HG03439 (cell line): ENCODE results near the gene GNB1.

ENCODE experiments used
- ATAC-seq: cut with Tn5 transposase; IDR thresholded peaks from one replicate; pipeline ENCODE4 v1.9.1; 2021; ENCODE audit warnings: mild to moderate bottlenecking, moderate library complexity; ENCODE audit not compliant: unreplicated experiment

Gene GNB1

GRCh38 chr1:1768249-1768992 is 122.5 kb downstream of the GNB1 start:
- ATAC-seq, result no peak

DNA sequence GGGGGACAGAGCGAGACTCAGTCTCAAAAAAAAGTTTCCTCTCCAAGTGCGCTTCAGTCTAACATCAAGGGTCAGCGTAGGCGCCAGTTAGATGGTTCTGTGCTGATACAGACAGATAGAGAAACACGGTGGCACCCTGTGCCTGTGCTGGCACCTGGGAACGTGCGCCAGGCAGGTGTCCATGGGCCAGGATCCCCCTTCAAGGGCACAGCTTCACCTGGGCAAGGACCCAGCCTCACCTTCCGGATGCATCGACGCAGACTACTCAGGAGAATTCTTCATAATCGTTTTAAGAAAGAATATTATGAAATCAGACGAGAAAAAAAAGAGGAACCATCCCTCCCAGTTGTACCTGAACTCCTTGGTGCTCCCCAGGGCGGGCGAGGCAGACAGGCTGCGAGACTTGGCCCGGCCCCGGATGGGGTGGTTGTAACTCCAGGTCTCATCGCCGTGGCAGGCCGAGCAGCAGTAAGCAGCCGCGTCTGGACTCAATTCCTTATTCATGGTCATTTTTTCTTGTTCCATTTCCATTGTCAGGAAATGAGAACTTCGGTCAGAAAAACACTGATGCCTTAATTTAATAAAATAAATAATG is 125.9 kb downstream of the GNB1 start:
- no peak for ATAC-seq

DNA sequence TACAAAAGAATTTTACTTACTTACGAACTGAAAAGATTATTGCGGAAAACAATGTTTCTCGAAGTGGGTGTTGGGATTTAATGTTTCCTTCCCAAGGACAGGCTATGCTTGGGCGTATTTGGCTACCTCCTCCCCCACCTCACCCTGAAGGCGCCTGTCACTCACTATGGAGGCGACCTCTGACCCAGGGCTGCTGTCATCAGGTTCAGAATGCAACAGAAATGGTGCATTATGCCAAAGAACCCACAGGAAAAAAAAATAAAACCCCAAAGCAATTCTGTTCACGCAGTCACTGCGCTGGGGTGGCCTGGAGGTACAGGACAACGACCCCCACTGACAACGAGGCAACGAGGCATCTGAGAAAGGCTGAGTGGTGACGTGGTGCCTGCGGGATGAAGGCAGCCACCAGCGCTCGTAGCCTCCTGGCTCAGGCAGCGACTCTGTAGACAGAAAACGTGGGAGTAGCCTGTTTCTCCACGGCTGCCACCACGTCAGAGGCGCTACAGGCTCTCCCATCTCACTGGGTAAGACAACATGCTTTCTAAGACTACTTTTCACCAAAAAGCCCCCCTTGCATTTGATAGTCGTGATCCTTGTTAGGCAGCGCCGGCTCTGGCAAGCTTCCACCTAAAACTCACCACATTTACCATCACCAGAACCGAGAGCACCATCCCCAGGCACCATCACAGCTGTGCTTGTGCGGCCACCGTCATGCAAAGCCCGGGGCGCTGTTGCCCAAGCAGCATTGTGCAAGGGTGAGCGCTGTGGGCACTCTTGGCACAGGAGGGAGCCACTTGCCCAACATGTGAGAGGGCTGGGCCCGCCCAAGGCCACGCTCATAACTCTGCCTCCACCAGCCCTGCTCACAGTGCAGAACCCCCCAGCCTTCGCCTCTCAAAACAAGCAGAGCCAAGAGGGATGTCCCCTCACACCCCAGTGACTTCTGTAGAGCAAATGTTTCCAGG is 126.9 kb downstream of the GNB1 start:
- ATAC-seq, result no peak

- no peak for ATAC-seq
Observed at GRCh38 chr1:1761504-1762376, 129.1 kb downstream of the GNB1 start.

DNA sequence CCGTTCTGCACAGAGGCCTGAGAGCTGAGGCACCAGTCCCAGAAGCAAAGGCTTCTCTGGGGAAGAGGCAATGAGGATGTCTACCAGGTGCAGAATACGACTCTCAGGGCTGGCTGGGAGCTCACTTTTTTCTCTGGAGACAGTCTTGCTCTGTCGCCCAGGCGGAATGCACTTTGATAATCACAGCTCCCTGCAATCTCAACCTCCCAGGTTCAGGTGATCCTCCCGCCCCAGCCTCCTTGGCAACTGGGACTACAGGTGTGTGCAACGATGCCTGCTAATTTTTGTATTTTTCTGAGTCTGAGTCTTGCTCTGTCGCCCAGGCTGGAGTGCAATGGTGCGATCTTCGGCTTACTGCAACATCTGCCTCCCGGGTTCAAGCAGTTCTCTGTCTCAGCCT is 130.2 kb downstream of the GNB1 start:
- ATAC-seq, result no peak

- ATAC-seq, result no peak
Observed at GRCh38 chr1:1760345-1760650, 130.6 kb downstream of the GNB1 start.

- ATAC-seq, result no peak
Observed at GRCh38 chr1:1759456-1760344, 131.2 kb downstream of the GNB1 start.

DNA sequence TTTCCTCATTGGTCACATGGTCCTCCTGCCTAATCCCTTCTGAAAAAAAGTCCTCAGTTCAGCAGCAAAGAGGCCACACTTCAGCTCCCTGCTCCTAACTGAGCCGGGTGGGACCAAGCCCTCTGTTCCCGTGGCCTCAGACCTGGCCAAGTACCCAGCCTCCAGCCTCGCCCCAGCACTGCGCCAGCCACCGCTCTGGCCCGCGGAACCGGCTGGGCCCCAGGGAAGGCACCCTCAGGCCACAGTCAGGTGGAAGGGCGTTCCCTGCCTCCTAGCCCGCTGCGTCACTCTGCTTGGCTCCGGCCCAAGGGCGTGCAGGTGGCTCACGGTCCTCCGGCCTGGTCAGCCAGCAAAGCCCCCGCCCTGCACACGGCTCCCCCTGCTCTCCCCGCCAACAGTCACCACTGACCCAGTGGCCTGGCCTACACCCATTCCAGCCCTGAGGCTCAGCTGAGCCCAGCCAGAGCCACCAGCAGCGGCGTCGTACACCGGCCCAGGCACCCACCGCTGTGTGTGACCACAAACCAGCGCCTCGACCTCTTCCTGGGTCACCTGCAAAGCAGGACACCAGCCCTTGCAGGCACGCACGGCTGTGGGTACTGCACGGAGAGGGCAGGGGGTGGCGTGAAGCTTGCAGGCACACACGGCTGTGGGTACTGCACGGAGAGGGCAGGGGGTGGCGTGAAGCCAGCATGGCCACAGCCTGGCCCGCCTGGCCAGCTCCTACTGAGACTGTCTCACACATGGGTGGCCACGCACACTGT is 132.0 kb downstream of the GNB1 start:
- no peak for ATAC-seq

GRCh38 chr1:1758059-1758621 is 132.7 kb downstream of the GNB1 start:
- no peak for ATAC-seq

DNA sequence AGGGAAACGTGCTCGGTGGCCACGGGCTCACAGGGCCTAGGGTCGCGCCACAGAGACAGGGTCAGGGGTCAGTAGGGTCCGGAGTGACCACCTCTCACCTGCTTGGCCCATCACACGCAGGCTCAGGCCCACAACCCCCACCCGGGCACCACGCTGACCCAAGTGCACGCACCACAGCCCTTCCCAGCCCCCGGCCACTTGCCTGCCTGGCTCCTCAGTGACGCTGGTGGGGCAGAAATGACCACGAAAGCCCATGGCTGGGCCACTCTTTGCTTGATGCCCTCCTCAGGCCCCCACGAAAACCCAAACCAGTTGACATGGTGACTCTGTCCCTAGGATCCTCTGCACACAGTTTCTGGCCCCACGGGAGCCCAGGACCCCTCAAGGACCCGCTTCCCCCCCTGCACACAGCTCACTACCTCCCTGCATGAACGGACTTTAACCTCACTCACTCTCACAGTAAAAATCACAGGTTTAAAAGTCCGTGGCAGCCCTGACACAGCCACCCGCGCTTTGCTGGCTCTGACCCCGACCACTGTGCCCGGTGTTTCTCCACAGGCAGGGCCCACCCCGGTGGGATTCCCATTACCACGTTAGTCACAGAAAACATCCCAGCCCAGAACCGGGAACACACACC is 133.3 kb downstream of the GNB1 start:
- ATAC-seq, result no peak

DNA sequence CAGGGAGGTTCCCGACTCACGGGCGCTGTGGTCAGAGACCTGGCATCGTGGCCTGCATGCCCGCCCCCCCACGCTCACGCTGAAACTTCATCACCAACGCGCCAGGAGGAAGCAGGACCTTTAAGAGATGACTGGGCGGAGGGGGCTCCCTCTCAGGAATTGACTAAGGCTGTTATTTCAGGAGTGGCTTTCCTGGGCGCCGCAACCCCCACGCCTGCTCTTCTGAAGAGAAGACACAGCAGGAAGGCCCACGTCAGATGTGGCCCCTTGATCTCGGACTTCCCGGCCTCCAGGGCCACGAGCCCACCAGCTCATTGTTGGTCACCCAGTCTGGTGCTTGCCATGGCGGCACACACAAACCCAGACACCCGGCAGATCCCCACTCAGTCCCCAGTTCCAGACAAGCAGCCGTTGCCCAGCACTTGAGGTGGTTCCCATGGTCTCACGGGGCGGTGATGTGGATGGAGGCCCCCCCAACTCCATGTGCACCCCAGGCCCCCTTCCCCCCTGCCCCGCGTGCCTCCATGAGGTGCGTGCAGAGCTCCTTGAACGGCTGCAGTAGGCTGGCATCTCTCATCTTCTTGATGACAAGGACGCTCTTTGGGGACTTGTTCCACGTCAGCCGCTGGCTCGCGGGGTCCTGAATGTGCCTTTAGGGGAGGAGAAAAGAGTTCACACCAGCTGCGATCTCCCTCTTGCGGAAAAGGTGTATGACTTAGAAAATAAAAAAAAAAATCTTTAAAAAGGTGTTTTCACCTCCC is 134.0 kb downstream of the GNB1 start:
- no peak for ATAC-seq

GRCh38 chr1:1755852-1756251 is 135.0 kb downstream of the GNB1 start:
- ATAC-seq, result no peak

DNA sequence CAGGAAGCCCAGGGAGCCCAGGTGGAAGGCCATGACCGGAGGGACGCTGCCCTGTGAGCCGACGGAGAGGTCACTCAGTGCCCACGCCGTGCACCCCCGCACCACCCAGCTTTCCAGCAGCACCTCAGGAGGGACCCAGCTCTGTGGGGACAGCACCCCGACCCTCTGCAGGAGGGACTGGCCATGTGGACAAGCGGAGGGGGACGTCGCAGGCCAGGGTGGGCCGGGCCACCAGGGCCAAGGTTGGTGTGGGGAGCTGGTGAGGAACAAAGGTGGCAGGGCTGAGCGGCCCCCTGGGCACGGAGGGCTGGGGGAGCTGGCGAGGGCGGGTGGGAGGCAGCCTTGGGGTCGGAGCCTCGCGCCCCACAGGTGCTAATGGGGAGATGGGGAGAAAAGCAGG is 135.5 kb downstream of the GNB1 start:
- no peak for ATAC-seq

DNA sequence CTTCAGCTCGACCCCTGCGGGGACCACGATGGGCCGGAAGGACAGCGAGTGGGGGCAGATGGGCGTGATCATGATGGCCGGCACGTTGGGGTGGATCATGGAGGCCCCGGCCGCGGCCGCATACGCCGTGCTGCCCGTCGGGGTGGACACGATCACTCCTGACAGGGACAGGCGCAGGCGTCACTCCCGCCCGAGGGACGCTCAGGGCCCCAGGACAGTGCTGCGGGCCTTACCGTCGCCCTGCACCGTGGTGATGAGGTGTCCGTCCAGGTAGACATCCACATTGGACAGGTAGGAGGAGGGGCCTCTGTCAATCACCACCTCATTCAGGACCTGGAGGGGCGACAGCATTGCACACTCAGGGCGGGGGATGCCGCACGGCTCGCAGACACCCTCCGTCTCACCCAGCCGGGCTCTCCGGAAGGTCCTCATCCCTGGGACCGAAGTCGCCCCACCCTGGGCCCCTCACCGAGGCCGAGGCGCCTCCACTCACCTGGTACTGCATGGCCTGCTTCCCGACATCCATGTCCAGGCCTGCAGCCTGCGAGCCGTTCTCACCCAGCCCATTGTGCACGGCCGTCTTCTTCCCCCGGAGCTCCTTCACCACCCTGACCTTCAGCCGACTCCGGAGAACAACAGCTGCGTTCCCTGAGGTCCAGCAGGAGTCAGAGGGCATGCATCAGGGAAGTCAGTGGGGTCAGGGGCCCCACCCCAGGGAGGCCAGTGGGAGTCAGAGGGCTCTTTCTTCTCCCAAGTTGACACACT is 136.7 kb downstream of the GNB1 start:
- no peak for ATAC-seq

DNA sequence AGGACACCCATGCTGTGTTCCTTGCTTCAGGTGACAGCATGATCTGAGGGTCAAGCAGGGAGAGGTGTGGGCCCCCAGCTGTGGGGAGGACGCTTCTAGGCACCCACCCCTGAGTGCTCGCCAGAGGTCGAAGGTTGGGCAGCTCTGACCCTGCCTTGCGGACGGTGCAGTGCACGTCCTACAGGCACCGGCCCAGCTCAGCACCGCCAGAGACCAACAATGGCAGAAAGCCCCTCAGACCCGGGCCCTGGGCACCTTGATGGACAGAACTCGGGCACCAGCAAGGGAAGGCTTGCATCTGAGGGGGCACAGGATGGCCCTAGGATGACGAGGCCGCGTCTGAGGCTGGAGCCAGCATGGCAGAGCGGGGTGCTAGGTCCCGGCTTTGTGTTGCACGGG is 137.3 kb downstream of the GNB1 start:
- no peak for ATAC-seq

DNA sequence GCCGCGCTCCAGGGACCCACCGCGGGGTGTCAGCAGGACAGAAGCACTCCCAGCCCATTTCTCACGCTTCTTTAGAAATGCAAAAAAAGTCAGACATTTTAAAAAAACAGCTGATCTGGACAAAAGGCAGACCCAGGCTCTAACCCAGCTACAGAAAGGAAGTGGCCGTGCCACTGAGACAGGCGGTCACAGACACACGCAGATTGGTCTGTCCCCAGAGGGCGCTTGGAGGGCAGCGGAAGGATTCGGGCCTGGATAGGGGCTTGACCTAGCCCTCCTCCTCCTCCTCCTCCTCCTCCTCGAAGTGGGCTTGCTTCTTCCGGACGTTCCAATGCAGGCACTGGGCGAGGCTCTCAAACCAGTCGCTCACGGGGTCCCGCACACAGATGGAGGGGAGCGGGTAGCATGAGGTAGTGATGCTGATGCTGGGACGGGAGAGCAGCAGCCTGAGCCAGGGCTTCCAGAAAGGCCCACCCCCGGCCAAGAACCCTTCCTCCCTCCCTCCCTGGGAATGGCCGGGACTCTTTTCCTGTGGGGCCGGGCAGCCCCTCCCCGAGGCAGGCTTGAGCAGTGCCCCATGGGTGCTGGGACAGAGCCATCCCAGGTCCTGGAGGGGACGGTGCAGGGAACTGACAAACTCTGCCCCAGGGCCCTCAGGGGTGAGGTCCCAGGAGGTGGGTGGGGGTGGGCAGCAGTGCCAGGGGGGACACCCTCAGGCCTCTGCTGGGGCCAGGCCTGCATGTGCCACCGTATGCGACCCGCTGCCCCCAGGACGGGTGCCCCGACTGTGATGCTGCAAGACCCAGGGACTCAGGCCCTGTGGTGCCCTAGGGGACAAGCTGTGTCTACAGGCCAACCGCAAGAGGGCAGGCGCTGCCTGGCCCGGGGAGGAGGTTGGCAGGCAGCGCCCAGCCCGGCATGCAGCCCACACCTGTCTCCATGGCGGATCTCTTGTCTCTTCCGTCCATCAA is 138.0 kb downstream of the GNB1 start:
- no peak for ATAC-seq
